ENCODE data around the gene GALNT10.

GALNT10 gene

GRCh38 chr5:154278908-154279307 is 88.4 kb downstream of the GALNT10 start:
- FAIRE-seq (peak; percentile 86), DNase-seq (ENCODE audit: extremely low spot score, insufficient read length, low read depth) (no peak)

- FAIRE-seq (peak; percentile 85), DNase-seq (ENCODE audit: extremely low spot score, insufficient read length, low read depth) (no peak)
These were observed 93.9 kb downstream of the GALNT10 start for GRCh38 chr5:154284433-154284832.

DNA sequence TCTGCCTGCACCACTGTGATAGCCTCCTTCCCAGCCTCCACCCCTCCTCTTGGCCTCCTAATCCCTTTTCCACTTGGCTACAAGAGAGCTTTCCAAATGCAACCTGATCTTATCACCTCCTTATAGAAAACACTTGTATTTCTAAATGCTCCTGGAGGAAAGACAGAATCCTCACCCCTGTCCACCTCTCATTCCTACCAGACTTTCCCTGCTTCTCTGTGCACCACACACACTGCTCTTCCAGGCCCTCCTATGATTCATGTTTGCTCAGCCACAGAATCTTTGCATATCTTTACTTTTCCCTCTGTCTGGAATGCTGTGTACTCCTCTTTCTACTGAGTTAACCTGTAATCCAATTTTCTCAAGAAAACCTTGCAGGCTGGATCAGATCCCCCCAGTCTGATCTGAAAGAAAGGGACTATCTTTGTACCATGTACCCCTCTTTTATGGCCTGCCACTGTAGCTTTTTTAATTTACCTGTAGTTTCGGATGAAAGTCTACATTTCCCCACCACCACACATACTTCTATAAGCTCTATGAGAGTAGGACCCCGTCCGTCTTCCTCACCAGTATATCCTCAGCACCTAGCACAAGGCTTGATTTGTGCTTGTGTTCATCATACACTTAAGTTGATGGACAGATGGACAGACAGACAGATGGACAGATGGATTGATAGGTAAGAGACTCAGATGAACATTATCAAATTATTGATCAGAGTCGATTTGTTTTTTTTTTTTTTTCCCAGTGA is 95.3 kb downstream of the GALNT10 start:
- DNase-seq (ENCODE audit: extremely low spot score, insufficient read length, low read depth), result no peak
- FAIRE-seq, result no peak

- no peak for FAIRE-seq
- DNase-seq (ENCODE audit: extremely low spot score, insufficient read length, low read depth), result no peak
These were observed 96.0 kb downstream of the GALNT10 start for GRCh38 chr5:154286557-154286956.

GRCh38 chr5:154287136-154287535 is 96.6 kb downstream of the GALNT10 start:
- no peak for DNase-seq (ENCODE audit: extremely low spot score, insufficient read length, low read depth)

DNA sequence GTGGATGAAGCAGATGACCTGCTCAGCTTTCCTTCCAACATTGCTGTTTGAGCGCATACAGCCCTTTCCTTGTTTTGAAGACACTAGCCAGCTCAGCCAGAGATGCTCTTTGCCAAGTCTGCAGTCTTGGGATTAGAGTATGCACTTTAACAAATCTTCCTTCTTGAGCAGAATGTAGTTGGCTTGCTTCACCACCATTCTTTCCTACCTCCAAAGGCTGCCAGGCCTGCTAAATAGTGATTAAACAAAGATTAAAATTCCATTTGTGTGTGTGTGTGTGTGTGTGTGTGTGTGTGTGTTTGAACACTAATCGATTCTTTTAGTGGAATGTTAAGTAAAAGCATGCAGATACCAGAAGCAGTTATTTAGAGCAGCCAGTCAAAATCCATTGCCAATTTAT is 97.6 kb downstream of the GALNT10 start:
- FAIRE-seq (no peak), DNase-seq (ENCODE audit: extremely low spot score, insufficient read length, low read depth) (no peak)

More at GRCh38 chr5:154287136-154287535, 96.6 kb downstream of the GALNT10 start:
- FAIRE-seq, result no peak

GRCh38 chr5:154291917-154292316 is 101.4 kb downstream of the GALNT10 start:
- DNase-seq (ENCODE audit: extremely low spot score, insufficient read length, low read depth), result no peak
- no peak for FAIRE-seq

DNA sequence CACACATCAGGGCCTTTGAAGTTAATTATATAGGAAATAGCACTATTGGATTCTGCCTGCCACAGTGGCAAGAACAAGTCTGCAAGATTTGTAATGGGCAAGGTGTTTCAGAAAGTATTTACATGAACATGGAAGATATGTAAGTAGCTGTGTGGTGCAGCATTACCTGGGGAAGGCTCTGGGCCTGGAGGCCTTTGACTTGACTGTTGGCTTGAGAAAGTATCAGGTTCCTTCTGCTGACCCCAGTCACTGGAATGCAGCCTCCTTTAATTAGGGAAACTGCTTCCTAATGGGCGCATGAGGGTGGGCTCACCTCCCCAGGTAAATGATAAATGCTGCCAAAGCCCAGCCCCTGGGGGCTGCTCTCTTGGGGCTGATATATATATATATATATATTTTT is 102.7 kb downstream of the GALNT10 start:
- FAIRE-seq (no peak), DNase-seq (ENCODE audit: extremely low spot score, insufficient read length, low read depth) (no peak)

- FAIRE-seq, result no peak
- no peak for DNase-seq (ENCODE audit: extremely low spot score, insufficient read length, low read depth)
These were observed 105.0 kb downstream of the GALNT10 start for GRCh38 chr5:154295551-154295950.

- DNase-seq (ENCODE audit: extremely low spot score, insufficient read length, low read depth) (no peak), FAIRE-seq (no peak)
These were observed 106.1 kb downstream of the GALNT10 start for GRCh38 chr5:154296525-154297159.

GRCh38 chr5:154298065-154298464 is 107.5 kb downstream of the GALNT10 start:
- no peak for FAIRE-seq
- DNase-seq (ENCODE audit: extremely low spot score, insufficient read length, low read depth), result no peak

DNA sequence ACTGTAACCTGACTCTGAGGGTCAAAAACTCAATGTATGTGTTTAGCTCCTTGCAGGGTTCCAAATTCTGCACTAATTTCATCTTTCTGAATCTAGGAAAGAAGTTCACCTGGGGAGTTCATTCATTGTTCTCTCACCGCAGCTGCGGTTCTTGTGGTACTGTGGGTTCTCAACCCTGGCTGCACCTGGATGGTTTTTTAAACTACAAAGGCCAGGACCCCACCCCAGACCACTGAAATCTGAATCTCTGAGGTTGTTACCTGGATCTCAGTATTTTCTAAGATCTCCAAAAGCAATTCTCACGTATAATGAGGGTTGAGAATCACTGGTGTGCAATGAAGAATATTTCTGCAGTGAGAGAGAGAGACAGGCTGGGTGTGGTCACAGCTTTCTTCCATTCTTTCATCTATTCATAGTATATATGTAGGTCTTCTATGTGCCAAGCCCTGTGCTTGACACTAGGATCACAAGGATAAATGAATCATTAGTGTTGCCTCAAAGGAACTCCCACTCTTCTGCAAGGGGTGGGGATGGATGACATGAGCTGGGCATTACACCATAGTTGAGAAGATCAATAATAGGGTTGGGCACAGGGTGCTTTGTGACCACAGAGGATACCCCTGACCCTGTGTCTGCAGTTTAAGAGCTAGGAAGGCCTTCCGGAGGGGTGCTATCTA is 109.8 kb downstream of the GALNT10 start:
- no peak for DNase-seq (ENCODE audit: extremely low spot score, insufficient read length, low read depth)
- no peak for FAIRE-seq

DNA sequence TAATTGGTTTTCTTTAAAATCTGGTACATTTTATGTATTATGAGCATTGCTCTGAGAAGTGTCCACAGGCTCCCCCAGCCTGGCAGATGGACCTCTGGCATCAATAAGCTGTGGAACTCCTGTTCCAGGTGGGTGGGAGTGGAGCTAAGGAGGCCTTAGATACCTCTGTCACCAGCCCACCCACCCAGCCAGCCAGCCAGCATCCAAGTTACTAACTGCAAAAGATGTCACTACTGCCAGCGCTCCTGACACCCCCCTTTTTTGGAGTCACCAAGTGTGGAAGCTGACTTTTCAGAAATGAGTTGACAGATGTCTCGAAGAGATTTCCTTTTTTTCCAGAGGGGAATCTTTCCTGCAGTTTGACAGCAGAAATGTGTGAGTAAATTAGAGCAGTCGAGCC is 111.2 kb downstream of the GALNT10 start:
- FAIRE-seq, result no peak

GRCh38 chr5:154302161-154302560 is 111.6 kb downstream of the GALNT10 start:
- DNase-seq (ENCODE audit: extremely low spot score, insufficient read length, low read depth) (no peak), FAIRE-seq (no peak)

More for the DNA sequence above, 111.2 kb downstream of the GALNT10 start:
- DNase-seq (ENCODE audit: extremely low spot score, insufficient read length, low read depth), result no peak

GRCh38 chr5:154303133-154303532 is 112.6 kb downstream of the GALNT10 start:
- DNase-seq (ENCODE audit: extremely low spot score, insufficient read length, low read depth) (no peak), FAIRE-seq (no peak)

- no peak for DNase-seq (ENCODE audit: extremely low spot score, insufficient read length, low read depth)
- FAIRE-seq, result no peak
These were observed 118.2 kb downstream of the GALNT10 start for GRCh38 chr5:154308443-154309370.

DNA sequence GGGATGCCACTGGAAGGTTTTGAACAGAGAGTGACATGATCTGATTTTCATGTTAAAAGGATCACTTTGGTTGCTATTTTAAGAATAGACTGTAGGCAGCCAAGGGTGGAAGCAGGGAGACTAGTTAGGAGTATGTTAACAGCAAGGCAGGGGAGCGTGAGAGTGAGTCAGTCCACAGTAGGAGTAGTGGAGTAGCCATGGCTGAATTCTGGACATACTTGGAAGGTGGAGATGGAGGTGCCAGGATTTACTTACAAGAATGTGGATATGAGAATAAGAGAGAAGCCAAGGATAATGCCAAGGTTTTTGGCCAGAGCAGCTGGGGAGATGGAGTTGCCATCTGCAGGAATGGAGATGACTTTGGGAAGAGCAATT is 118.8 kb downstream of the GALNT10 start:
- FAIRE-seq (no peak), DNase-seq (ENCODE audit: extremely low spot score, insufficient read length, low read depth) (no peak)

DNA sequence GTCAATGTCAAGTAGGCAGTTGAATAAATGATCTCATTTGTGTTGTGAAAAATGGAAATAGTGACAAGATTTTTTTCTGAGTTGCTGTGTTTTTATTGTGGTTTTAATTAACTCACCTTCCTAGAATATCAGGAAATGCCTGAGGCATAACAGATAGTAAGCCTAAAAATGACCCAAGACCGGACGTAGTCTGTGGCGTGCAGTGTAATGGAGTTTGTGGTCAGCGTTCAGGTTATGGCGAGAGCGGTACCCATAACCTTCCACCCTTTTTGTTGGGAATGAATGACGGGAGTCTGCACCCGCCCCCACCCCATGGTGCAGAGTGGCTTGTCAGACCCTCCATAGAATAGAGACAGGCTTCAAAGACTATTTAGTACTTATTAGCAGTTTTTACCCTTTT is 119.3 kb downstream of the GALNT10 start:
- DNase-seq (ENCODE audit: extremely low spot score, insufficient read length, low read depth) (no peak), FAIRE-seq (no peak)

GRCh38 chr5:154311362-154311761 is 120.8 kb downstream of the GALNT10 start:
- FAIRE-seq (no peak), DNase-seq (ENCODE audit: extremely low spot score, insufficient read length, low read depth) (no peak)

- FAIRE-seq (peak; percentile 12), DNase-seq (ENCODE audit: extremely low spot score, insufficient read length, low read depth) (no peak)
These were observed 121.5 kb downstream of the GALNT10 start for GRCh38 chr5:154312000-154312399.
